Hematopoietic multipotent progenitor cell (in vitro differentiated cells): ENCODE data around the gene OPALIN. TPM values are rescaled to one million over a fixed set of nuclear protein-coding genes. Genes with fewer than 3 reads are reported as not detected.
A peak's percentile ranks its signal among the peaks of the same experiment; 100 is the strongest.
"Not testable (repeated sequence)": the region's sequence is repeated elsewhere in the genome, so short reads cannot be mapped to it uniquely, and the experiment has no call there.

ENCODE experiments used
- DNase-seq, 3 donors: peaks; one replicate each; pipeline ENCODE4 v3.0.0-alpha.2; 2011 to 2015; ENCODE audit warnings: low read depth in 2 of 3, low spot score in 2 of 3
- total RNA-seq: library from RNA; depleted of rRNA; stranded (reverse); fragments of >200 nt; gene quantifications from one replicate; pipeline ENCODE4 v1.2.3, GENCODE V29; 2012

OPALIN gene
- total RNA-seq, 1 donor = under 0.01 TPM

- no peak for DNase-seq
These were observed 49.0 kb downstream of the OPALIN start for GRCh38 chr10:96309628-96310320.

GRCh38 chr10:96308854-96309253 lies 49.9 kb downstream of the OPALIN start:
- not testable (repeated sequence) for DNase-seq

GRCh38 chr10:96306516-96306915 lies 52.3 kb downstream of the OPALIN start:
- DNase-seq = peak in 2 of 3 donors; percentile 62 to 85

- no peak for DNase-seq
These were observed 53.8 kb downstream of the OPALIN start for GRCh38 chr10:96305019-96305418.

- no peak for DNase-seq
These were observed 54.6 kb downstream of the OPALIN start, which contains the start of gene DNTT for GRCh38 chr10:96304230-96304629. Gene DNTT (plus strand): TSS chr10:96304434. CDS start chr10:96304498, 64 bp downstream.

- DNase-seq = no peak
These were observed 57.2 kb downstream of the OPALIN start for GRCh38 chr10:96301616-96302015.

GRCh38 chr10:96299383-96299782 lies 59.4 kb downstream of the OPALIN start:
- DNase-seq = peak in 2 of 3 donors; percentile 39 to 84

- no peak for DNase-seq
These were observed 60.4 kb downstream of the OPALIN start for GRCh38 chr10:96298362-96298761.

- DNase-seq = no peak
These were observed 61.3 kb downstream of the OPALIN start for GRCh38 chr10:96297486-96297885.

- no peak for DNase-seq
These were observed 63.3 kb downstream of the OPALIN start for GRCh38 chr10:96295475-96295874.

Other genes starting within 250 kb of the OPALIN start
- 5.9 TPM for gene ZNF518A, start 228.7 kb downstream of the OPALIN start, total RNA-seq
- gene BLNK, start 87.4 kb downstream of the OPALIN start, total RNA-seq = 1.3 TPM
- 7.0 TPM for gene DNTT, start 54.6 kb downstream of the OPALIN start, total RNA-seq
- 0.27 TPM for gene TLL2, start 154.9 kb upstream of the OPALIN start, total RNA-seq
- gene TM9SF3, start 228.0 kb upstream of the OPALIN start, total RNA-seq = 45.5 TPM